ENCODE data around the gene VSTM2A.

VSTM2A gene

DNA sequence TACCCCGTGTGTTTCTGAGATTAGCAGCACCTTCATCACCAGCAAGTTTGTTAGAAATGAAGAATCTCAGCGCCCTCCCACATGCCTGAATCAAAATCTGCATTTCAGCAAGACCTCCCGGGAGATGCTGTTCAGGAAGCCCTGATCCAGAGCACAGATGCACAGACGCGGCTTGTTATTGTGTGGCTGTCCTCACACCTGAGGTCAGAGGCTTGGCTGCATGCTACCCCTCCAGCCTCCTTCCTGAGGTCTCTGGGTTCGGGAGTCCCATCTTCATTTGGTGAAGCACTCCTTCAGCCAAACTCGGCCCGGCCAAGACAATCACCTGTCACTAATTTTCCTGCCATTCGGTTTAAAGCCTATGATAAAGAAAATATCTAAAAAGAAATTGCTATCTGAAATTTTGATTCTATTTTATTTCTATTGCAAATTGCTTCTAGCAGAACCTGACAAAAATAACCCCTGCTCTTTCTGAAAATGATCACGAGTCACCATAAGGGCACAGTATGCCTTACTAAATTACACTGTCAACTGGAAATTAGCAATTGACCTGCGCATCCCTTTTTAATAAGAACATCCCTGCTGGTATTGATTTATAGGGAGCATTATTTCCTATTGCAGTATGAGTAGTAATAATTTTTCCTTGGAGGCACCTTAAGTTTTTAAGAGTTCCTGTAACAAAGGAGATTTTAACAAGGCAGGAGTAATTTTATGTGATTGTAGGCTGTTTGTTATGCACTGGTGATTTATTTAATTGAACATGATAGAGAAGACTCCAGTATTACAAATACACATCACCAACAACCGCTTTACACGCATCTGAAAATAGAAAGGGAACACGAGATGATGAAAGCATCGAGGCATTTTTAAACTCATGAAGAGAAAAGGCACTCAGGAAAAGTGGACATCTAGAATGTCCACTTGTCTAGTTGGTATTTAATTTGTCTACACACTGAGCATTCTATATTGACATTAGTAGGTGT is 49.5 kb downstream of the VSTM2A start:
- no peak for DNase-seq
- in situ Hi-C loops (cut with MboI; ENCODE audit: low pct_unique_long_range_greater_than_20kb, low sequenced_read_pairs), result no loop called here

GRCh38 chr7:54596747-54597146 is 54.6 kb downstream of the VSTM2A start:
- in situ Hi-C loops (cut with MboI; ENCODE audit: low pct_unique_long_range_greater_than_20kb, low sequenced_read_pairs), result no loop called here
- no peak for DNase-seq

GRCh38 chr7:54615537-54615936 is 73.4 kb downstream of the VSTM2A start:
- DNase-seq, result no peak
- in situ Hi-C loops (cut with MboI; ENCODE audit: low pct_unique_long_range_greater_than_20kb, low sequenced_read_pairs), result no loop called here
